Stimulated activated CD4-positive, alpha-beta T cell treated with anti-CD3 and anti-CD28 coated beads, Interleukin-12 subunit alpha, Interleukin-12 subunit beta, amount 100 ng/mL, for 48 hours (primary cell): ENCODE data around the gene MRTFA.
A peak's percentile ranks its signal among the peaks of the same experiment; 100 is the strongest.
"Not testable (repeated sequence)": the region's sequence is repeated elsewhere in the genome, so short reads cannot be mapped to it uniquely, and the experiment has no call there.

ENCODE experiments used
- DNase-seq, 3 donors: peaks; one replicate each; pipeline ENCODE4 v3.0.0-alpha.2; 2020; ENCODE audit warnings: low read depth in 2 of 3, low spot score in 1 of 3

Gene MRTFA

GRCh38 chr22:40660730-40661129 lies 24.2 kb upstream of the MRTFA start:
- no peak for DNase-seq

- no peak for DNase-seq
These were observed 22.6 kb upstream of the MRTFA start for GRCh38 chr22:40659166-40659565.

GRCh38 chr22:40656651-40657050 lies 20.1 kb upstream of the MRTFA start:
- DNase-seq: not testable (repeated sequence)

- not testable (repeated sequence) for DNase-seq
These were observed 19.4 kb upstream of the MRTFA start for GRCh38 chr22:40655941-40656340.

GRCh38 chr22:40654522-40655167 lies 18.1 kb upstream of the MRTFA start:
- DNase-seq: no peak

GRCh38 chr22:40653361-40653760 lies 16.8 kb upstream of the MRTFA start:
- no peak for DNase-seq

- peak; percentile 83 to 93 (median 88) for DNase-seq
These were observed 15.3 kb upstream of the MRTFA start for GRCh38 chr22:40651563-40652501.

GRCh38 chr22:40651057-40651456 lies 14.5 kb upstream of the MRTFA start:
- DNase-seq: no peak

- no peak for DNase-seq
These were observed 11.9 kb upstream of the MRTFA start for GRCh38 chr22:40648386-40648785.

GRCh38 chr22:40645579-40646197 lies 9.2 kb upstream of the MRTFA start:
- DNase-seq: no peak

- no peak for DNase-seq
These were observed 5.8 kb upstream of the MRTFA start for GRCh38 chr22:40642316-40642715.

- DNase-seq: no peak
These were observed 4.8 kb upstream of the MRTFA start for GRCh38 chr22:40641269-40641668.

- no peak for DNase-seq
These were observed 1.7 kb upstream of the MRTFA start for GRCh38 chr22:40638261-40638660.

GRCh38 chr22:40637183-40638150 lies 948 bp upstream of the MRTFA start:
- DNase-seq: peak; percentile 48 to 59 (median 56)

GRCh38 chr22:40635940-40636379 lies 559 bp downstream of the MRTFA start:
- no peak for DNase-seq

GRCh38 chr22:40635043-40635939 lies 1.2 kb downstream of the MRTFA start:
- DNase-seq: no peak

- DNase-seq: no peak
These were observed 2.2 kb downstream of the MRTFA start for GRCh38 chr22:40634119-40634903.

- no peak for DNase-seq
These were observed 3.5 kb downstream of the MRTFA start for GRCh38 chr22:40633036-40633435.

GRCh38 chr22:40631925-40632324 lies 4.6 kb downstream of the MRTFA start:
- no peak for DNase-seq
